MM.1S (cell line): ENCODE data around the gene SCGB3A1.

Source experiments
- DNase-seq: peaks from one replicate; pipeline ENCODE4 v3.0.0-alpha.2; 2015
- H2AFZ ChIP-seq: fragments of 300-600 bp; sonication (generic); 2 replicates; pipeline ENCODE4 v1.6.0; 2016; ENCODE audit warnings: antibody characterized with exemption, low read length
- H3F3A ChIP-seq: fragments of 300-600 bp; sonication (generic); 2 replicates; pipeline ENCODE4 v1.6.1; 2016; ENCODE audit warnings: mild to moderate bottlenecking, antibody characterized with exemption, low read length, moderate library complexity, mixed read lengths; ENCODE audit not compliant: insufficient read depth
- H3K27ac ChIP-seq: fragments of 300-600 bp; sonication (generic); 2 replicates; pipeline ENCODE4 v1.5.1; 2016; ENCODE audit warnings: mild to moderate bottlenecking, low read length
- H3K27me3 ChIP-seq: fragments of 300-600 bp; sonication (generic); replicated peaks from 2 replicates; pipeline ENCODE4 v1.6.0; 2016; ENCODE audit warnings: low read length; ENCODE audit not compliant: insufficient read depth
- H3K36me3 ChIP-seq: fragments of 300-600 bp; sonication (generic); replicated peaks from 2 replicates; pipeline ENCODE4 v1.6.1; 2016; ENCODE audit warnings: mild to moderate bottlenecking, low read length, mixed read lengths; ENCODE audit not compliant: insufficient read depth
- H3K4me1 ChIP-seq: fragments of 300-600 bp; sonication (generic); 2 replicates; pipeline ENCODE4 v1.6.1; 2016; ENCODE audit warnings: low read length, mixed read lengths
- H3K4me2 ChIP-seq: fragments of 300-600 bp; sonication (generic); 2 replicates; pipeline ENCODE4 v1.6.0; 2016; ENCODE audit warnings: low read depth, low read length
- H3K4me3 ChIP-seq: fragments of 300-600 bp; sonication (generic); 2 replicates; pipeline ENCODE4 v1.5.1; 2016; ENCODE audit warnings: low read length, mixed read lengths
- H3K79me2 ChIP-seq: fragments of 300-600 bp; sonication (generic); 2 replicates; pipeline ENCODE4 v1.6.1; 2016; ENCODE audit warnings: mixed run types, low read length, mixed read lengths
- H3K9ac ChIP-seq: fragments of 300-600 bp; sonication (generic); 2 replicates; pipeline ENCODE4 v1.6.1; 2016; ENCODE audit warnings: low read length, mixed read lengths
- H3K9me2 ChIP-seq: fragments of 300-600 bp; sonication (generic); replicated peaks from 2 replicates; pipeline ENCODE4 v1.6.1; 2016; ENCODE audit warnings: mild to moderate bottlenecking, low read length, mixed read lengths; ENCODE audit not compliant: insufficient read depth
- H3K9me3 ChIP-seq: fragments of 300-600 bp; sonication (generic); replicated peaks from 2 replicates; pipeline ENCODE4 v1.6.1; 2016; ENCODE audit warnings: mild to moderate bottlenecking, low read length, mixed read lengths; ENCODE audit not compliant: insufficient read depth
- H4K20me1 ChIP-seq: fragments of 300-600 bp; sonication (generic); 2 replicates; pipeline ENCODE4 v1.6.1; 2016; ENCODE audit warnings: mild to moderate bottlenecking, low read length, moderate library complexity, mixed read lengths; ENCODE audit not compliant: insufficient read depth
- EZH2 ChIP-seq: fragments of 300-600 bp; sonication (generic); optimal IDR thresholded peaks from 2 replicates; pipeline ENCODE3; 2017; ENCODE audit warnings: low read depth, mild to moderate bottlenecking, antibody characterized with exemption, low read length, mixed read lengths
- EZH2phosphoT487 ChIP-seq: fragments of 300-600 bp; sonication (generic); IDR thresholded peaks from 2 replicates; pipeline ENCODE4 v1.6.1; 2018; ENCODE audit warnings: antibody characterized with exemption, low read length
- TF ChIP-seq, protein P1 (sequence below): fragments of 300-600 bp; sonication (generic); IDR thresholded peaks from 2 replicates; pipeline ENCODE4 v1.5.1; 2016; ENCODE audit warnings: antibody characterized with exemption, low read length, mixed read lengths

SCGB3A1 gene

GRCh38 chr5:180602481-180603075 lies 11.3 kb upstream of the SCGB3A1 start:
- no peak for DNase-seq
- H3K36me3 ChIP-seq = no peaks in the 10 kb centered on the region
- no peaks in the 10 kb centered on the region for H4K20me1 ChIP-seq
- no peak overlapping the region for H3K27ac ChIP-seq
- no peak overlapping the region for H3K4me2 ChIP-seq
- H3K27me3 ChIP-seq = peaks cover 62% of the 10 kb centered on the region
- H3K4me3 ChIP-seq = no peak overlapping the region
- H3F3A ChIP-seq = no peaks in the 10 kb centered on the region
- H3K79me2 ChIP-seq = no peaks in the 10 kb centered on the region
- no peaks in the 10 kb centered on the region for H3K9me3 ChIP-seq
- H3K9ac ChIP-seq = no peak overlapping the region
- no peak for TF ChIP-seq EZH2phosphoT487
- TF ChIP-seq, protein P1, sequence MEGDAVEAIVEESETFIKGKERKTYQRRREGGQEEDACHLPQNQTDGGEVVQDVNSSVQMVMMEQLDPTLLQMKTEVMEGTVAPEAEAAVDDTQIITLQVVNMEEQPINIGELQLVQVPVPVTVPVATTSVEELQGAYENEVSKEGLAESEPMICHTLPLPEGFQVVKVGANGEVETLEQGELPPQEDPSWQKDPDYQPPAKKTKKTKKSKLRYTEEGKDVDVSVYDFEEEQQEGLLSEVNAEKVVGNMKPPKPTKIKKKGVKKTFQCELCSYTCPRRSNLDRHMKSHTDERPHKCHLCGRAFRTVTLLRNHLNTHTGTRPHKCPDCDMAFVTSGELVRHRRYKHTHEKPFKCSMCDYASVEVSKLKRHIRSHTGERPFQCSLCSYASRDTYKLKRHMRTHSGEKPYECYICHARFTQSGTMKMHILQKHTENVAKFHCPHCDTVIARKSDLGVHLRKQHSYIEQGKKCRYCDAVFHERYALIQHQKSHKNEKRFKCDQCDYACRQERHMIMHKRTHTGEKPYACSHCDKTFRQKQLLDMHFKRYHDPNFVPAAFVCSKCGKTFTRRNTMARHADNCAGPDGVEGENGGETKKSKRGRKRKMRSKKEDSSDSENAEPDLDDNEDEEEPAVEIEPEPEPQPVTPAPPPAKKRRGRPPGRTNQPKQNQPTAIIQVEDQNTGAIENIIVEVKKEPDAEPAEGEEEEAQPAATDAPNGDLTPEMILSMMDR = no peak
- TF ChIP-seq EZH2 = no peak
- no peaks in the 10 kb centered on the region for H3K4me1 ChIP-seq
- no peaks in the 10 kb centered on the region for H3K9me2 ChIP-seq
- no peak overlapping the region for H2AFZ ChIP-seq

DNA sequence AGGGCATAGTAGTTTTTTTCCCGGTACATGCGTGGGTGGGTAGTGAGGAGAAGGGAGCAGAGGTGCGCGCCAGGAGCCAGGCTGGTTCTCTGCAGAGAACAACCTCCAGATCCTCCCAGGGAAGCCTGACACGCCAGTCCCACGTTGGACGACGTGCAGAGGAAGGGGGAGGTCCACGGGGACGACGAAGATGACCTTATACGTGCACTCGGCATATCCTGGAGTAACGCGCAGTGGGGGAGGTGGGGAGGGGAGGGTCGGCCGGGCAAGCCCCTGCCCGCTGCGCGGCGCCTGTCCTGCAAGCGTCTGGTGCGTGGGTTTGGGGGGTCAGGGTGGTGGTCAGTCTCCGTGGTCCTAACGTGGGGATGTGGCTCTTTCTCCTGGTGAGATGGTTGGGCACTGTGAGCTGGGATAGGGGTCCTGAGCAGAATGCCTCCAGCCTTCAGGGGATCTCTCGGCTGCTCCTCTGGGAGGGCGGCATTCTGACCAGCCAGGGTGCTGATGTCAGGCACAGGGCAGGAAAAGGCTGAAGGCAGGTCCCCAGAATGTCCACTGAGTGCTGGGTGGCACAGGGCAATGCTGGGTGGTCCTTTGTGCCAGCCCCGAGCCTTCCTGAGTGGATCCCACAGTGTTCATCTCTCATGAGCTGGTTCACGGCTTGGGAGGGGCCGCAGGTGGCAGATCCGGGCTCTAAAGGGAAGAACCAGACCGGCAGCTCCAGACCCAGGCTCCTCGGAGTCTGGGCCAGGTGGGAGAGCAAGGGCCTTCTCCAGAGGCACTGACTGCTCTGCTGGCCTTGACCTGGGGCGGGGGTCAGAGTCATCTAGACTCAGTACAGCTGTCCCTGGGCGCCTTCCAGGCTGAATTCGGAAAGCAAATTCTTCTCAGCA lies 10.5 kb upstream of the SCGB3A1 start:
- no peaks in the 10 kb centered on the region for H3K36me3 ChIP-seq
- no peak for DNase-seq
- H3K27me3 ChIP-seq = peaks cover 69% of the 10 kb centered on the region
- H4K20me1 ChIP-seq = no peaks in the 10 kb centered on the region
- no peak overlapping the region for H3K4me2 ChIP-seq
- no peaks in the 10 kb centered on the region for H3K79me2 ChIP-seq
- no peaks in the 10 kb centered on the region for H3K9me3 ChIP-seq
- H3F3A ChIP-seq = no peaks in the 10 kb centered on the region
- H3K9ac ChIP-seq = no peak overlapping the region
- TF ChIP-seq EZH2phosphoT487 (no peak), EZH2 (no peak)
- TF ChIP-seq, protein P1 = no peak
- H3K9me2 ChIP-seq = no peaks in the 10 kb centered on the region
- no peaks in the 10 kb centered on the region for H3K4me1 ChIP-seq
- no peak overlapping the region for H2AFZ ChIP-seq
- no peak overlapping the region for H3K4me3 ChIP-seq
- H3K27ac ChIP-seq = no peak overlapping the region

GRCh38 chr5:180600554-180601041 lies 9.3 kb upstream of the SCGB3A1 start:
- H3K27me3 ChIP-seq = peaks cover 78% of the 10 kb centered on the region
- no peak overlapping the region for H3K9ac ChIP-seq
- H3K4me3 ChIP-seq = no peak overlapping the region
- no peaks in the 10 kb centered on the region for H3K9me2 ChIP-seq
- H3K9me3 ChIP-seq = no peaks in the 10 kb centered on the region
- DNase-seq = no peak
- H3K36me3 ChIP-seq = no peaks in the 10 kb centered on the region
- H2AFZ ChIP-seq = no peak overlapping the region
- H3K27ac ChIP-seq = no peak overlapping the region
- H4K20me1 ChIP-seq = no peaks in the 10 kb centered on the region
- H3F3A ChIP-seq = no peaks in the 10 kb centered on the region
- no peak for TF ChIP-seq EZH2
- TF ChIP-seq EZH2phosphoT487 = no peak
- TF ChIP-seq, protein P1 = no peak
- no peaks in the 10 kb centered on the region for H3K4me1 ChIP-seq
- no peaks in the 10 kb centered on the region for H3K79me2 ChIP-seq
- no peak overlapping the region for H3K4me2 ChIP-seq
